Measurements from ENCODE around the gene SIK1. TPM values are rescaled to one million over a fixed set of nuclear protein-coding genes. Genes with fewer than 3 reads are reported as not detected.
"Not testable (repeated sequence)": the region's sequence is repeated elsewhere in the genome, so short reads cannot be mapped to it uniquely, and the experiment has no call there.

The SIK1 gene
- 0.59 and 1.2 TPM in 2 replicates for total RNA-seq

GRCh38 chr21:43426404-43427241, at the start of gene SIK1:
Gene SIK1, minus strand, starts transcription at chr21:43427131. Its CDS starts 953 bp downstream, at chr21:43426178.
- DNase-seq (ENCODE audit: low read depth, low spot score) = not testable (repeated sequence)

GRCh38 chr21:43471597-43472242, 44.8 kb upstream of the SIK1 start:
- not testable (repeated sequence) for DNase-seq (ENCODE audit: low read depth, low spot score)

GRCh38 chr21:43469719-43470458, 43.0 kb upstream of the SIK1 start:
- not testable (repeated sequence) for DNase-seq (ENCODE audit: low read depth, low spot score)

- no peak for DNase-seq (ENCODE audit: low read depth, low spot score)
Measured at GRCh38 chr21:43467785-43468184, 40.9 kb upstream of the SIK1 start.

- not testable (repeated sequence) for DNase-seq (ENCODE audit: low read depth, low spot score)
Measured at GRCh38 chr21:43465159-43465558, 38.2 kb upstream of the SIK1 start.

GRCh38 chr21:43463498-43464261, 36.7 kb upstream of the SIK1 start:
- not testable (repeated sequence) for DNase-seq (ENCODE audit: low read depth, low spot score)

GRCh38 chr21:43462932-43463331, 36.0 kb upstream of the SIK1 start:
- DNase-seq (ENCODE audit: low read depth, low spot score) = not testable (repeated sequence)

GRCh38 chr21:43460475-43460874, 33.5 kb upstream of the SIK1 start:
- not testable (repeated sequence) for DNase-seq (ENCODE audit: low read depth, low spot score)

- DNase-seq (ENCODE audit: low read depth, low spot score) = not testable (repeated sequence)
Measured at GRCh38 chr21:43458995-43459394, 32.1 kb upstream of the SIK1 start.

GRCh38 chr21:43456616-43457314, 29.8 kb upstream of the SIK1 start:
- DNase-seq (ENCODE audit: low read depth, low spot score) = not testable (repeated sequence)

- not testable (repeated sequence) for DNase-seq (ENCODE audit: low read depth, low spot score)
Measured at GRCh38 chr21:43455717-43456116, 28.8 kb upstream of the SIK1 start.

- not testable (repeated sequence) for DNase-seq (ENCODE audit: low read depth, low spot score)
Measured at GRCh38 chr21:43454176-43454575, 27.2 kb upstream of the SIK1 start.

- not testable (repeated sequence) for DNase-seq (ENCODE audit: low read depth, low spot score)
Measured at GRCh38 chr21:43451850-43452249, 24.9 kb upstream of the SIK1 start.

- not testable (repeated sequence) for DNase-seq (ENCODE audit: low read depth, low spot score)
Measured at GRCh38 chr21:43450287-43450686, 23.4 kb upstream of the SIK1 start.

- not testable (repeated sequence) for DNase-seq (ENCODE audit: low read depth, low spot score)
Measured at GRCh38 chr21:43447353-43447977, 20.5 kb upstream of the SIK1 start.

GRCh38 chr21:43446277-43446932, 19.5 kb upstream of the SIK1 start:
- not testable (repeated sequence) for DNase-seq (ENCODE audit: low read depth, low spot score)

GRCh38 chr21:43444524-43444923, 17.6 kb upstream of the SIK1 start:
- DNase-seq (ENCODE audit: low read depth, low spot score) = not testable (repeated sequence)

- not testable (repeated sequence) for DNase-seq (ENCODE audit: low read depth, low spot score)
Measured at GRCh38 chr21:43442571-43442970, 15.6 kb upstream of the SIK1 start.

All from pulmonary artery endothelial cell (primary cell).